IMR-90 (cell line): ENCODE measurements around the gene SYCP2. TPM values are rescaled to one million over a fixed set of nuclear protein-coding genes. Genes with fewer than 3 reads are reported as not detected.

ENCODE experiments used
- ATAC-seq: fragments of 200-7000 bp; cut with Tn5 transposase; 2 replicates; pipeline ENCODE4 v1.9.1; 2020; ENCODE audit warnings: low read depth, mild to moderate bottlenecking, moderate library complexity
- BruUV-seq: library from RNA; stranded (reverse); fragments of 400-500 nt; replicated peaks from 2 replicates; lab custom pipeline; 2021; lab: Mats Ljungman, UMichigan
- CTCF ChIA-PET: fragments of 300-600 bp; formaldehyde crosslinking; extraction: SDS; loops from one replicate; lab custom pipeline; 2021; ENCODE audit warnings: antibody characterized with exemption; lab: Yijun Ruan, JAX
- POLR2A ChIA-PET: fragments of 300-600 bp; sonication (Branson Sonifier 250); formaldehyde crosslinking; loops from one replicate; lab custom pipeline; 2022; ENCODE audit warnings: antibody characterized with exemption; ENCODE audit not compliant: unreplicated experiment; lab: Charles Lee
- DNase-seq: peaks from one replicate; pipeline ENCODE4 v3.0.0; 2013
- H2AFZ ChIP-seq: replicated peaks from 2 replicates; pipeline ENCODE3; 2013; ENCODE audit warnings: low read length, mild to moderate bottlenecking; ENCODE audit not compliant: poor library complexity
- H2AK5ac ChIP-seq: 2 replicates; pipeline ENCODE4 v1.6.1; 2013; ENCODE audit warnings: low read depth, low read length, inconsistent platforms
- H2AK9ac ChIP-seq: replicated peaks from 2 replicates; pipeline ENCODE3; 2013; ENCODE audit warnings: mild to moderate bottlenecking, low read depth, low read length, moderate library complexity; ENCODE audit not compliant: poor library complexity
- H2BK120ac ChIP-seq: 2 replicates; pipeline ENCODE4 v1.6.1; 2013; ENCODE audit warnings: low read depth, low read length, inconsistent platforms
- H2BK15ac ChIP-seq: 3 replicates; pipeline ENCODE4 v1.6.1; 2013; ENCODE audit warnings: low read depth, low read length, inconsistent platforms
- H2BK20ac ChIP-seq: 2 replicates; pipeline ENCODE4 v1.6.1; 2013; ENCODE audit warnings: low read depth, mild to moderate bottlenecking, inconsistent platforms, low read length, moderate library complexity
- H2BK5ac ChIP-seq: 2 replicates; pipeline ENCODE4 v1.6.1; 2013; ENCODE audit warnings: mild to moderate bottlenecking, low read depth, low read length, inconsistent platforms; ENCODE audit not compliant: poor library complexity, severe bottlenecking
- H3K14ac ChIP-seq: replicated peaks from 2 replicates; pipeline ENCODE4 v1.6.1; 2013; ENCODE audit warnings: low read depth, low read length, inconsistent platforms
- H3K18ac ChIP-seq: 2 replicates; pipeline ENCODE4 v1.6.1; 2013; ENCODE audit warnings: low read depth, low read length, control low read depth
- H3K23ac ChIP-seq: 2 replicates; pipeline ENCODE4 v1.6.1; 2013; ENCODE audit warnings: low read depth, low read length, inconsistent platforms
- H3K27ac ChIP-seq: 2 replicates; pipeline ENCODE4 v1.5.1; 2013; ENCODE audit warnings: mild to moderate bottlenecking, control low read depth, low read length; ENCODE audit not compliant: insufficient read depth
- H3K27me3 ChIP-seq: 2 replicates; pipeline ENCODE4 v1.6.1; 2013; ENCODE audit warnings: low read length; ENCODE audit not compliant: control insufficient read depth, insufficient read depth
- H3K36me3 ChIP-seq: 2 replicates; pipeline ENCODE4 v1.6.1; 2013; ENCODE audit warnings: low read length, mixed read lengths; ENCODE audit not compliant: control insufficient read depth, insufficient read depth
- H3K4ac ChIP-seq: 2 replicates; pipeline ENCODE4 v1.6.1; 2013; ENCODE audit warnings: low read depth, low read length, inconsistent platforms
- H3K4me1 ChIP-seq: 2 replicates; pipeline ENCODE4 v1.6.1; 2013; ENCODE audit warnings: low read length, mixed read lengths; ENCODE audit not compliant: control insufficient read depth, insufficient read depth
- H3K4me2 ChIP-seq: 2 replicates; pipeline ENCODE4 v1.6.1; 2013; ENCODE audit warnings: low read depth, mild to moderate bottlenecking, control low read depth, low read length, moderate library complexity
- H3K4me3 ChIP-seq: 2 replicates; pipeline ENCODE4 v1.5.1; 2013; ENCODE audit warnings: low read depth, mild to moderate bottlenecking, control low read depth, low read length, moderate library complexity; ENCODE audit not compliant: insufficient read depth
- H3K56ac ChIP-seq: 2 replicates; pipeline ENCODE4 v1.6.1; 2013; ENCODE audit warnings: low read length, inconsistent platforms; ENCODE audit not compliant: insufficient read depth; ENCODE audit errors: extremely low read depth
- H3K79me1 ChIP-seq, 2 experiments: 2 replicates each; pipeline ENCODE4 v1.6.1; 2013; ENCODE audit warnings: low read length in 2 of 2, inconsistent platforms in 1 of 2, low read depth in 1 of 2
- H3K9ac ChIP-seq: 2 replicates; pipeline ENCODE4 v1.6.1; 2013; ENCODE audit warnings: low read depth, low read length, control low read depth
- H3K9me1 ChIP-seq: 2 replicates; pipeline ENCODE4 v1.6.1; 2013; ENCODE audit warnings: low read length, inconsistent platforms; ENCODE audit not compliant: insufficient read depth
- H3K9me3 ChIP-seq: 2 replicates; pipeline ENCODE4 v1.6.1; 2013; ENCODE audit warnings: low read length; ENCODE audit not compliant: control insufficient read depth, insufficient read depth
- H4K20me1 ChIP-seq: 2 replicates; pipeline ENCODE4 v1.6.1; 2013; ENCODE audit warnings: low read length, inconsistent platforms; ENCODE audit not compliant: insufficient read depth
- H4K5ac ChIP-seq: 2 replicates; pipeline ENCODE4 v1.6.1; 2013; ENCODE audit warnings: mild to moderate bottlenecking, low read depth, low read length, control low read depth
- H4K8ac ChIP-seq, 2 experiments: 2 replicates each; pipeline ENCODE4 v1.6.1; 2013; ENCODE audit warnings: low read depth in 2 of 2, low read length in 2 of 2, control low read depth in 1 of 2, inconsistent platforms in 1 of 2
- H4K91ac ChIP-seq: 2 replicates; pipeline ENCODE4 v1.6.1; 2013; ENCODE audit warnings: low read depth, low read length, inconsistent platforms; ENCODE audit not compliant: insufficient read depth
- BHLHE40 ChIP-seq: fragments of 150-350 bp; IDR thresholded peaks from 2 replicates; pipeline ENCODE4 v1.6.1; 2016; ENCODE audit warnings: mild to moderate bottlenecking, low read depth, low read length
- CHD1 ChIP-seq: IDR thresholded peaks from 2 replicates; pipeline ENCODE4 v1.6.1; 2012; ENCODE audit warnings: low read depth, low read length, improper control_type of control experiment
- FOS ChIP-seq: fragments of 150-350 bp; IDR thresholded peaks from 2 replicates; pipeline ENCODE4 v1.6.1; 2016; ENCODE audit warnings: low read depth, low read length
- MAFK ChIP-seq: IDR thresholded peaks from 2 replicates; pipeline ENCODE4 v1.6.1; 2012; ENCODE audit warnings: low read depth, low read length, improper control_type of control experiment
- MAZ ChIP-seq: IDR thresholded peaks from 2 replicates; pipeline ENCODE4 v1.6.1; 2012; ENCODE audit warnings: low read depth, mild to moderate bottlenecking, low read length, improper control_type of control experiment, moderate library complexity, borderline replicate concordance
- NFE2L2 ChIP-seq: fragments of 150-350 bp; IDR thresholded peaks from 2 replicates; pipeline ENCODE4 v1.6.1; 2016; ENCODE audit warnings: low read depth, mild to moderate bottlenecking, low read length
- RAD21 ChIP-seq: IDR thresholded peaks from 2 replicates; pipeline ENCODE4 v1.6.1; 2012; ENCODE audit warnings: low read length, improper control_type of control experiment
- RCOR1 ChIP-seq: IDR thresholded peaks from 2 replicates; pipeline ENCODE4 v1.6.1; 2012; ENCODE audit warnings: mild to moderate bottlenecking, low read length, improper control_type of control experiment; ENCODE audit not compliant: insufficient replicate concordance
- SMC3 ChIP-seq: fragments of 150-350 bp; IDR thresholded peaks from 2 replicates; pipeline ENCODE4 v1.6.1; 2016; ENCODE audit warnings: low read depth, mild to moderate bottlenecking, antibody characterized with exemption, low read length, moderate library complexity
- WGBS, 2 experiments: methylation state at CpG; one replicate each; pipeline versions ENCODE4 v1.1.5 to v1.1.7; 2013; ENCODE audit warnings: missing lambda C conversion rate in 2 of 2; ENCODE audit not compliant: insufficient read length in 1 of 2; ENCODE audit errors: extremely low coverage in 2 of 2; 5-methylcytosine and 5-hydroxymethylcytosine counted together
- dilution Hi-C: fragments of 300-500 bp; cut with HindIII; formaldehyde crosslinking; loops from one replicate; pipeline ENCODE4 v1.14.3; 2018; ENCODE audit warnings: low sequenced_read_pairs; ENCODE audit not compliant: unreplicated experiment
- in situ Hi-C: fragments of 300-500 bp; cut with MboI; formaldehyde crosslinking; loops from 3 replicates; pipeline ENCODE4 v1.14.3; 2019; ENCODE audit warnings: low sequenced_read_pairs, inconsistent platforms, mixed read lengths
- intact Hi-C: fragments of 100-400 bp; cut with micrococcal nuclease; formaldehyde crosslinking; loops from 2 replicates; pipeline ENCODE4 v1.10.0; 2022
- polyA plus RNA-seq, 3 experiments: library from polyadenylated mRNA; depleted of rRNA; stranded (reverse); fragments of >200 nt; gene quantifications; 2 replicates each; pipeline ENCODE4 v1.2.3, GENCODE V29; 2012; ENCODE audit warnings: low replicate concordance in 1 of 3
- total RNA-seq: library from RNA; depleted of rRNA; stranded (reverse); fragments of >200 nt; gene quantifications from 2 replicates; pipeline ENCODE4 v1.2.3, GENCODE V29; 2012
- TF ChIP-seq, protein P1 (sequence below): fragments of 150-350 bp; IDR thresholded peaks from 2 replicates; pipeline ENCODE4 v1.6.1; 2017; ENCODE audit warnings: mild to moderate bottlenecking, antibody characterized with exemption, low read length, low read depth
- TF ChIP-seq, protein P2 (sequence below): fragments of 150-350 bp; IDR thresholded peaks from 2 replicates; pipeline ENCODE4 v1.6.1; 2016; ENCODE audit warnings: low read depth, mild to moderate bottlenecking, low read length, moderate library complexity, borderline replicate concordance

Gene SYCP2
- total and polyA plus RNA-seq, 2 of the 4 experiments (the other 2 are of a cell fraction): 0.18 to 0.31 TPM

DNA sequence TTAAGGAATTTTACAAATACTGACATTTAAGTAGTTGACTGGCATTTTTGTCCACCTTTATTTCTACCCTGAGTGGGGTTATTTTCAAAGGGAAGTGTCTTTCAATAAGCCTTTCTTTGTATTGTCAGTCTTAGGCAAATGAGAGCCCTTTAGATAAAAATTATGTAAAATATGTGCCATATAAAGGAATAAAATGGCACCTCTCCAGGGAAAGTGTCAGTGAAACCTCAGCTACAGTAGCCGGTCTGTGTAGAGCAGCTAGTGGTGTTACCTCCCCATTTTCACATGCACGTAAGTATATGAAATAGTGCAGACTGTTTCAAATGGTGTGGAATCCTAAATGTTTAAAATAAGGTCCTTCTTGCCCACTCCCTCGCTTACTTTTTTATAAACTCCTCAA, 11.7 kb upstream of the SYCP2 start:
- H2AFZ ChIP-seq: no peak overlapping the region
- H4K8ac ChIP-seq: no peak overlapping the region
- BruUV-seq: no TSS peak
- in situ Hi-C loops (no loop called here), dilution Hi-C loops (no loop called here), intact Hi-C loops (loop anchor here (5.0 to 10.0 kb wide), 3 partner anchors 370 to 1240 kb away; no protein-coding TSS in a partner anchor)
- H2BK120ac ChIP-seq: no peak overlapping the region
- H3K9me3 ChIP-seq: no peaks in the 10 kb centered on the region
- H3K4me1 ChIP-seq: peaks cover 2% of the 10 kb centered on the region
- H3K18ac ChIP-seq: no peak overlapping the region
- peak overlapping the region; percentile 12; the same call in 1 of the 2 replicates for H3K4me2 ChIP-seq
- ChIA-PET POLR2A (no interaction called here), CTCF (interaction anchor here (0.6 to 1.6 kb wide), 3 partner anchors 10 to 261 kb away, joined by 3 to 4 read pairs (median 4); partner anchors contain the start of gene SYCP2)
- H3K27me3 ChIP-seq: no peaks in the 10 kb centered on the region
- no peak for DNase-seq
- H2BK5ac ChIP-seq: no peak overlapping the region
- peaks cover 0 to 4% of the 10 kb centered on the region in 2 experiments; a peak in 1 of 4 replicates for H3K79me1 ChIP-seq
- no peak for ATAC-seq
- no peak overlapping the region for H2BK15ac ChIP-seq
- TF ChIP-seq MAFK (no peak), RAD21 (no peak), RCOR1 (no peak), SMC3 (no peak), NFE2L2 (no peak), BHLHE40 (no peak), FOS (no peak), MAZ (no peak), CHD1 (no peak)
- TF ChIP-seq, protein P1, sequence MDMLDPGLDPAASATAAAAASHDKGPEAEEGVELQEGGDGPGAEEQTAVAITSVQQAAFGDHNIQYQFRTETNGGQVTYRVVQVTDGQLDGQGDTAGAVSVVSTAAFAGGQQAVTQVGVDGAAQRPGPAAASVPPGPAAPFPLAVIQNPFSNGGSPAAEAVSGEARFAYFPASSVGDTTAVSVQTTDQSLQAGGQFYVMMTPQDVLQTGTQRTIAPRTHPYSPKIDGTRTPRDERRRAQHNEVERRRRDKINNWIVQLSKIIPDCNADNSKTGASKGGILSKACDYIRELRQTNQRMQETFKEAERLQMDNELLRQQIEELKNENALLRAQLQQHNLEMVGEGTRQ: no peak
- TF ChIP-seq, protein P2, sequence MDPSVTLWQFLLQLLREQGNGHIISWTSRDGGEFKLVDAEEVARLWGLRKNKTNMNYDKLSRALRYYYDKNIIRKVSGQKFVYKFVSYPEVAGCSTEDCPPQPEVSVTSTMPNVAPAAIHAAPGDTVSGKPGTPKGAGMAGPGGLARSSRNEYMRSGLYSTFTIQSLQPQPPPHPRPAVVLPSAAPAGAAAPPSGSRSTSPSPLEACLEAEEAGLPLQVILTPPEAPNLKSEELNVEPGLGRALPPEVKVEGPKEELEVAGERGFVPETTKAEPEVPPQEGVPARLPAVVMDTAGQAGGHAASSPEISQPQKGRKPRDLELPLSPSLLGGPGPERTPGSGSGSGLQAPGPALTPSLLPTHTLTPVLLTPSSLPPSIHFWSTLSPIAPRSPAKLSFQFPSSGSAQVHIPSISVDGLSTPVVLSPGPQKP: no peak
- H3K4ac ChIP-seq: no peak overlapping the region
- no peak overlapping the region for H4K5ac ChIP-seq
- no peak overlapping the region for H2AK5ac ChIP-seq
- H3K56ac ChIP-seq: no peak overlapping the region
- H2AK9ac ChIP-seq: no peak overlapping the region
- no peak overlapping the region for H4K91ac ChIP-seq
- H3K36me3 ChIP-seq: peaks cover 11% of the 10 kb centered on the region
- no peak overlapping the region for H3K14ac ChIP-seq
- H3K9ac ChIP-seq: no peak overlapping the region; the same call in 1 of the 2 replicates
- no peak overlapping the region for H3K27ac ChIP-seq
- no peaks in the 10 kb centered on the region for H4K20me1 ChIP-seq
- no peak overlapping the region for H3K23ac ChIP-seq
- no CpG with 5 or more reads among the region's 3 CpGs for WGBS, 2 experiments
- H3K9me1 ChIP-seq: no peaks in the 10 kb centered on the region
- H2BK20ac ChIP-seq: no peak overlapping the region
- H3K4me3 ChIP-seq: no peak overlapping the region
